ENCODE results near the gene DCDC1. TPM values are rescaled to one million over a fixed set of nuclear protein-coding genes. Genes with fewer than 3 reads are reported as not detected.
"Not testable (repeated sequence)": the region's sequence is repeated elsewhere in the genome, so short reads cannot be mapped to it uniquely, and the experiment has no call there.

Gene DCDC1
- total RNA-seq, 1 donor from 2014 or later, result 0.03 TPM

DNA sequence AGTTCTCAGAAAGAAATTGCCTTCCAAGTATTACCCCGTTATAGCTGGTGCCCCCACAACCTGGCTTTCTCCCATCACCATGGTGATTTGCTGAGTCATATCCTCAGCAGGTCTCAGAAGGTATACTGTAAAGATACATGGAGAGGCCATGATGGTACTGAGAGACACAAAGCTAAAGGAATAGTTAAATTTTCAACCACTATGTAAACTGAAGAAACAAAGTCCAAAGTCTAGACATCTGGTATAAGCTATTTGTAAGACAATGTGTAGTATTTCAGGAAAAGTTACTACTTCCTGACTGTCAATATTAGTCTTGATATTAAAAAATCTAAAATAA is 377.1 kb downstream of the DCDC1 start:
- DNase-seq (ENCODE audit: low read depth), result no peak

GRCh38 chr11:30991802-30992512 is 377.6 kb downstream of the DCDC1 start:
- no peak for DNase-seq (ENCODE audit: low read depth)

- no peak for DNase-seq (ENCODE audit: low read depth)
These were observed 378.2 kb downstream of the DCDC1 start for GRCh38 chr11:30991376-30991775.

GRCh38 chr11:30990625-30991296 is 378.8 kb downstream of the DCDC1 start:
- peak; percentile 87 for DNase-seq (ENCODE audit: low read depth)

DNA sequence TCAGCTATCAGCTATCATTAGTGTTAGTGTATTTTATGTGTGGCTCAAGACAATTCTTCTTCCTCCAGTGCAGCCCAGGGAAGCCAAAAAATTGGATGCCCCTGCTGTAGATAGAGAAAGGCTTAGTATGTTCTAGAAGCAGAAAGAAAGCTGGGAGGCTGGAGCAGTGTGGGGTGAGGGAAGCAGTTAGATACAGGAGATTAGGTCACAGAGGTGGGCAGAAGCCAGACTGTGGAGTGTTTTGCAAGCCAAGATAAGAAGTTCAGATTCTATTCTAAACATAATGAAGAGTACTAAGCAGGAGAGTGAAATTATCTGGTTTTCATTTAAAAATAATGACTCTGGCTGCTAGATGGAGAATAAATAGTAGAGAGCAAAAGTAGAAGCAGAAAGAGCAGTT is 381.7 kb downstream of the DCDC1 start:
- no peak for DNase-seq (ENCODE audit: low read depth)

DNA sequence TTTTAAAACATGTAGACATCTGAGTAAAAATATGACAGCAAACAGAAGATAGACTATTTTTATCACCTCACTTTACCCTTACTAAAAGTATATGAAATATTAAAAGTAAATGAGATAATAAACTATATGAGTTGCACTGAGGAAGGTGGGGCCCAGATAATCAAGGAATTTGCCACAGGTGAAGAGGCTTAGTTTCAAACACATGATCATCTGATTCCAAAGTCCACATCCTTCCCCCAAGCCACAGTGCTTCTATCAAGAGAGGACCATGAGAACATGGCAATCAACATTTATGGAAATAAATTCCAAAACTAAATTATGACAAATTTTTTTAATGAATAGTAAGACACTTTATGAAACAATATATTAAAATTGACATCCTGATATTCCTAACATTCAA is 384.0 kb downstream of the DCDC1 start:
- DNase-seq (ENCODE audit: low read depth), result no peak

DNA sequence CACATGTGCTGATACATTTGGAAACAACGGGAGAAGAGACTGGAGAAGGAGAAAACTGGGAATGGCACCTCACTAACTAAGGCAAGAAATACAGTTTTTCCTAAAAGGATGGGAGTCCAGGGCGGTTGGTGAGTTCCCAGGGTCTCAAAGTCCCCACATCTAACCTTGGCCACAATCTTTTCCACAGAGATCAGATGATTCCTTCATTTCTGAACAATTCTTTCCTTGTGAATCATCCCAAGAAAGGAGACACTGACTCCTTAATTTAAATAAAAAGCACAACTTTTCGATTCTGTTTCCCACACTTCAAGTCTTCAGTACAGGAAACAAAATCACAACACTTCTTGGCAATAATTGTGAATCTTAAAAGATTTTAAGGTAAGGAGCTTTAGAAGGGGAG is 384.7 kb downstream of the DCDC1 start:
- no peak for DNase-seq (ENCODE audit: low read depth)

- peak; percentile 83 for DNase-seq (ENCODE audit: low read depth)
These were observed 385.1 kb downstream of the DCDC1 start for GRCh38 chr11:30984442-30984816.

DNA sequence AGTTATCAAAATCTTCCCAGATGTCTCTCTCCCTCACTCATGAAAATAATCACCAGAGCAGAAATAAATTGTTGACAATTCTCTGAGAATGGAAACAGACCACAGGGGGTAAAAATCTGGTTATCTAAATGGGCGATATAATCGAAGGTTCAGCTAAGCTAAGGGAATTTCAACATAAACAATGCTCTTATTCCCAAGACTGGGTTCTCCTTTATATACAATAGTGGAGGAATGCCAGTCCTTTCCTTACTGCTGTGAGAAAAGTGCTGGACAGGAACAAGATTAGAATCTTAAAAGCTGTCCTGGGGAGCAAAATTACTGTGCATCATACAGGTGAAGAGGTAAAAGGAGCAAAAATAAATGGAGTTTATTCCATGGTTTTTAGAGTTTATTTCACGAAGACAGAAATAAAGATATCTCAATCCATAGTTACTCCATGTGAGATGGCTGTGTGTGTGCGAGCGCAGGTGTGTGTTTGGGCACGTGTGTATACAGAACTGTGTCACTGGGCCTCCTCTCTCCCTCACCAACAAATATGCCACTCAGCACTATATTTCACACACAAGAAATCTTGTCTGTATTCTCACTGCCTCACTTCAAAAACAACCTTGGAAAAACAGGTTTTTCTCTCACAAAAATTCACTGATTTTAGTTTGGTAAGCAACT is 385.6 kb downstream of the DCDC1 start:
- no peak for DNase-seq (ENCODE audit: low read depth)

- no peak for DNase-seq (ENCODE audit: low read depth)
These were observed 386.4 kb downstream of the DCDC1 start for GRCh38 chr11:30983143-30983542.

DNA sequence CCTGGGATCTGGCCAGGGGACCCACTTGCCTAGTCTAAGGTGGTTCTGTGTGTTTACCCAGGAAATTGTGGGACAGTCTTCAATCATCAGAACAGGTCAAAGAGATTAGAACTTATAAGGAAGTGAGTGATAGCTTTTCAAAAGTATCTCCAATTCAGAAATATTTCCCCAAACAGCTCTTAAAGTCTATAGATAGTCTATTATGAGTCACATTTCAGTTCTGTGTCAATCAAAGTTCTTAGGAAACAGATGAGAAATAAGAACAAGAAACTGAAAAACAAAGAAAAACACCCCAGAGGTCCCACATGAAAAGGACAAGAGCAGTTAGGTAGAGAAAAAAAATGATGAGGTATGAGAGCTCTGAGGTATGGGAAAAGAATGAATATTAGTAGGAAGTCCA is 402.0 kb downstream of the DCDC1 start:
- DNase-seq (ENCODE audit: low read depth), result no peak

DNA sequence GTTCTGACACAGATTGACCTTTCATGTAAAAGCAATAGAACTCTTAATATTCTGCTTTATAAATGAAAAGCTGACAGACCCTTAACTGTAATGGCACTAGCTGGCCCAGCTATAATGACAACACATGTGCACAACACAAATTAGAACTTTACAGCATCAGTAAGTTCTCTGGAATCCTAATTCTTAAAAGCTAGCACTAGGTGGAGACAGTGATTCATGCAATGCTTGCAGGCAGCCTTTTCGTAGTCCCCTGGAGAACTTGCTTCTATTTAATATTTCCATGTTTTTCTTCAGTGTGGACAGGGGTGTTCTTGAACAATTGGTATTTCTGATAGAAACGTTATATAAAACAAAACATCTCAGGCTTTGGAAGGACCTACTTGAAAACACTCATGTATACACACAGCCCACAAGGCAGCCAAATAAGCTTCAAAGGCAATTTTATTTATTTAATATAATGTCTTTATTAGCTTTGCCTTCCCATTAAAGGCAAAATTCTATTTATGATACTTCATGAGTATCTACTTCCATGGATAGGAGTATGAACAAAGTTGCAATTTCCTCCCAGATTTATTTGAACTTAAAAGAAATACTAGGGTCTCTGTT is 409.0 kb downstream of the DCDC1 start:
- peak; percentile 73 for DNase-seq (ENCODE audit: low read depth)

- no peak for DNase-seq (ENCODE audit: low read depth)
These were observed 412.8 kb downstream of the DCDC1 start for GRCh38 chr11:30956751-30957150.

DNA sequence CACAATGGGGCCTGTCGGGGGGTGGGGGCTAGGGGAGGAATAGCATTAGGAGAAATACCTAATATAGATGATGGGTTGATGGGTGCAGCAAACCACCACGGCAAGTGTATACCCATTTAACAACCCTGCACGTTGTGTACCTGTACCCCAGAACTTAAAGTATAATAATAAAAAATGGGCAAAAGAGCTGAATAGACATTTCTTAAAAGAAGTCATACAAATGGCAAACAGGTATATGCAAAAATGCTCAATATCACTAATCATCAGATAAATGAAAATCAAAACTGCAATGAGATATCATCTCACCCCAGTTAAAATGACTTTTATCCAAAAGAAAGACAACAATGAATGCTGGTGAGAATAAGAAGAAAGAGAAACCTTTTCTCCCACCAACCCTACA is 419.7 kb downstream of the DCDC1 start:
- no peak for DNase-seq (ENCODE audit: low read depth)

GRCh38 chr11:30947715-30948114 is 421.8 kb downstream of the DCDC1 start:
- not testable (repeated sequence) for DNase-seq (ENCODE audit: low read depth)

DNA sequence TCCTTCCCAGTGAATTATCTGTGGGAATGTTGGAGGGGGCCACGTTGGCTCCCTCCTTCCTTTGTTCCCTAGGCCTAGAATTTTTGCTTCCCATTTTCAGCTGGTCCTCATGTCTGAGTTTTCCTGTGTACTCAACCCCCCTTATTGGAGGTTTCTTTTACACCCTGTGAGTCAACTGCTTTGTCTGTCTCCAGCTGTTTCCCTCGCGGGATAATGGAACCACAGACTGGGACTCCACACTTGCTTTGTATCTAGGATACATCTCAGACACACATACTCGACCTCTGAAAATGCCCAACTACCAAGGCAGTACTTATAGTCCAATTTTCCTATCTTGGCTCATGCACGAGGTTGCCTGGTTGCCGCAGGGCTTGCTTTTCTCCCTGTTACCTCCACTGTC is 430.7 kb downstream of the DCDC1 start:
- peak; percentile 86 for DNase-seq (ENCODE audit: low read depth)

DNA sequence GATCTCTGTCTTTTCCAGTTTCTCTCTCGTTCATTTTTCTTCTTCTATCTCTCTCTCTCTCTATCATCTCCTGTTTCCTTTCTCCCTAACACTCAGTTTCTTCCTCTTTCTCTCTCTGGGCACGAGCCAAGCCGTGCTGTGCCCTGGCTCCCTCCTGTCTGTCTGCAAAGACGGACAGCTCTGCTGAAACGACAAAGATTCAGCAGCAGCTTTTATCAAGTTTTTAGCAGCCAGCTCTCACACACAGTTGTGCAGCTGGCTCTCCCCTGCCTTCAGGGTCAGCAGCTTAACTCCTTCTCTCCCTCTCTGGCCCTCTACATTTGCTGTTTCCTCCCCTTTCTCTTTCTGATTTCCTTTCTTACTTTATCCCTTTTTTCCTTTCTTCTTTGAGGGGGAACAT is 431.4 kb downstream of the DCDC1 start:
- DNase-seq (ENCODE audit: low read depth), result peak; percentile 33

- peak; percentile 39 for DNase-seq (ENCODE audit: low read depth)
These were observed 433.0 kb downstream of the DCDC1 start for GRCh38 chr11:30936491-30936890.

DNA sequence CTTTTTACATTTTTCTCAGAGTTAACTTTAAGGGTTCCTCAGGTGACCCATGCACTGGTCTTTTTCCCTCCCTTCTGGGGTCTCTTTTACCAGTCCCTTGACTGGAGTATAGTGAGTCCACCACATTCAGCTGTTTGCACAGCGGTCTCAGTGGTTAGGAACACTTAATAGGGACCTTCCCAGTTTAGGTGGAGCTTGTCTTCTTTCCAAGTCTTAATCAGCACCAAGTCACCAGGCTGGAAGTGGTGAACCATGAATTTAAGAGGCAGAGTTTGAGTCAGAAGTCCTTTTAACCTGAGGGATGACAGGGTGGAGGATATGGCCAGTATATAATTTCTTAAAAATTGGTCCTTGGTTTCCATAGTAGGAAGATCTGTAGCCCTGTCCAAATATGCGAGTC is 433.7 kb downstream of the DCDC1 start:
- DNase-seq (ENCODE audit: low read depth), result peak; percentile 85

DNA sequence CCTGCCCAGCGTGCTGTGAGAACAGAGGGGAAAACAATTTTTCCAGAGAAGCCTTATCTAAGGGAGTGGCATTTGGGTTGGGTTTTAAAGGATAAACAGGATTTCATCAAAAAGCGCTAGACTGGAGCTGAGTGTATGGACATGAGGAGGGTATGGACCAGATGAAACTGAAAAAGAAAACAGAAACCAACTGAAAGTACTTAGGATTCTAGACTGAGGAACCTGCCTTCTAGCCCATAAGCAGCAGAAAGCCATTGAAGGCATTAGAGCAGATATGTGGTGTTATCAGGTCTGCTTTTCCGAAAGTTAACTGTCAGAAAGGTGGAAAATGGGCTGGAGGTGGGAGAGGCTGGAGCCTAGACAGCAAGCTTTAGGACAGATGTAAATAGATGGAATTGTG is 443.4 kb downstream of the DCDC1 start:
- no peak for DNase-seq (ENCODE audit: low read depth)

DNA sequence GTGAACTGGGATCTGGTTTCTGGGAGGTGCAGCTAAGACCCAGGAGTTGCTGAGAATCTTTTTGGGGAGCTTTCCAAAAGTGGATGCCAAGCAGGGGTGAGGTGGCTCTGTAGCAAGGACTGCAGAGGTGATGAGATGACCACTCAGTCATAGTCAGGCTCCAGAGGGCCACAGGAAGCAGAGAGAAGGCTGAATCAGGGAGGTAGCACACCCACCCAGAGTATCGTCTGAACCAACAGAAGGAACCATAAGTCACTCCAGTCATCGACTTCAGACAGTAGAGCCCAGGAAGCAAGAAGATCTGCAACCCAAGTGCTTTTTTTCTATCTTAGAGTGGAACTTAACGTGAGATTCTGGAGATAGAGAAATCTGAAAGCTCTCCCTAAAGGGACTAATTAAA is 447.7 kb downstream of the DCDC1 start:
- no peak for DNase-seq (ENCODE audit: low read depth)

All from myocyte (in vitro differentiated cells).